ENCODE results near the gene TXNL4A. TPM values are rescaled to one million over a fixed set of nuclear protein-coding genes. Genes with fewer than 3 reads are reported as not detected.

Gene TXNL4A
- total RNA-seq, 3 donors from 2014 or later, result 64.1 to 83.4 (median 76.7) TPM

- Histone ChIP-seq H3K4me3 (no peak overlapping the region), H3K9me3 (peaks cover 29% of the 10 kb centered on the region), H3K4me1 (ENCODE audit: low read depth) (peaks cover 26% of the 10 kb centered on the region), H3K36me3 (ENCODE audit: low read depth) (no peaks in the 10 kb centered on the region)
- ATAC-seq (no peak), DNase-seq (peak in 2 of 3 donors; percentile 27 to 29)
- intact Hi-C loops (cut with DNase I, micrococcal nuclease), result no loop called here
- TF ChIP-seq CTCF (IDR thresholded peaks at IDR 0.05), result no peak
Observed at GRCh38 chr18:79935098-79935480, 53.3 kb downstream of the TXNL4A start.

- peak; percentile 53 to 76 (median 75) for DNase-seq
- no peaks in the 10 kb centered on the region for H3K36me3 ChIP-seq (ENCODE audit: low read depth)
- peaks cover 35% of the 10 kb centered on the region for H3K9me3 ChIP-seq
- TF ChIP-seq CTCF (IDR thresholded peaks at IDR 0.05), result peak; percentile 34
- peak; percentile 80 for ATAC-seq
- peaks cover 26% of the 10 kb centered on the region for H3K4me1 ChIP-seq (ENCODE audit: low read depth)
- intact Hi-C loops (cut with DNase I, micrococcal nuclease), result no loop called here
- no peak overlapping the region for H3K4me3 ChIP-seq
Observed at GRCh38 chr18:79934311-79935097, 53.9 kb downstream of the TXNL4A start.

GRCh38 chr18:79933765-79934164, 54.6 kb downstream of the TXNL4A start:
- H3K9me3 ChIP-seq, result peaks cover 36% of the 10 kb centered on the region
- peaks cover 26% of the 10 kb centered on the region for H3K4me1 ChIP-seq (ENCODE audit: low read depth)
- TF ChIP-seq CTCF (IDR thresholded peaks at IDR 0.05), result no peak
- intact Hi-C loops (cut with DNase I, micrococcal nuclease), result no loop called here
- H3K36me3 ChIP-seq (ENCODE audit: low read depth), result no peaks in the 10 kb centered on the region
- peak; percentile 69 for ATAC-seq
- peak; percentile 54 to 82 (median 69) for DNase-seq
- no peak overlapping the region for H3K4me3 ChIP-seq

- no peak for ATAC-seq
- intact Hi-C loops (cut with DNase I, micrococcal nuclease), result no loop called here
- peaks cover 26% of the 10 kb centered on the region for H3K4me1 ChIP-seq (ENCODE audit: low read depth)
- TF ChIP-seq CTCF (IDR thresholded peaks at IDR 0.05), result no peak
- H3K9me3 ChIP-seq, result peaks cover 36% of the 10 kb centered on the region
- no peak overlapping the region for H3K4me3 ChIP-seq
- H3K36me3 ChIP-seq (ENCODE audit: low read depth), result no peaks in the 10 kb centered on the region
- no peak for DNase-seq
Observed at GRCh38 chr18:79932907-79933306, 55.5 kb downstream of the TXNL4A start.

- H3K4me1 ChIP-seq (ENCODE audit: low read depth), result peaks cover 22% of the 10 kb centered on the region
- DNase-seq, result peak in 2 of 3 donors; percentile 0 to 1
- intact Hi-C loops (cut with DNase I, micrococcal nuclease), result no loop called here
- no peak for TF ChIP-seq CTCF (IDR thresholded peaks at IDR 0.05)
- H3K4me3 ChIP-seq, result no peak overlapping the region
- peaks cover 36% of the 10 kb centered on the region for H3K9me3 ChIP-seq
- ATAC-seq, result no peak
- H3K36me3 ChIP-seq (ENCODE audit: low read depth), result no peaks in the 10 kb centered on the region
Observed at GRCh38 chr18:79931475-79931874, 56.9 kb downstream of the TXNL4A start.
